Activated CD8-positive, alpha-beta memory T cell treated with anti-CD3 and anti-CD28 coated beads for 36 hours (primary cell): ENCODE results near the gene PXMP4. TPM values are rescaled to one million over a fixed set of nuclear protein-coding genes. Genes with fewer than 3 reads are reported as not detected.

Experiments
- CTCF ChIA-PET: fragments of 350-600 bp; sonication (Branson Sonifier 250); formaldehyde crosslinking; loops from one replicate; lab custom pipeline; 2021; ENCODE audit warnings: antibody characterized with exemption; lab: Charles Lee
- POLR2A ChIA-PET: fragments of 350-600 bp; sonication (Branson Sonifier 250); formaldehyde crosslinking; loops from one replicate; lab custom pipeline; 2021; ENCODE audit warnings: antibody characterized with exemption; lab: Charles Lee
- total RNA-seq, 2 experiments: library from RNA; stranded (reverse); gene quantifications; one replicate each; pipeline ENCODE4 v1.2.3, GENCODE V29; 2021

The PXMP4 gene
- total RNA-seq, 2 experiments from 2014 or later, result 7.0 to 7.5 TPM

DNA sequence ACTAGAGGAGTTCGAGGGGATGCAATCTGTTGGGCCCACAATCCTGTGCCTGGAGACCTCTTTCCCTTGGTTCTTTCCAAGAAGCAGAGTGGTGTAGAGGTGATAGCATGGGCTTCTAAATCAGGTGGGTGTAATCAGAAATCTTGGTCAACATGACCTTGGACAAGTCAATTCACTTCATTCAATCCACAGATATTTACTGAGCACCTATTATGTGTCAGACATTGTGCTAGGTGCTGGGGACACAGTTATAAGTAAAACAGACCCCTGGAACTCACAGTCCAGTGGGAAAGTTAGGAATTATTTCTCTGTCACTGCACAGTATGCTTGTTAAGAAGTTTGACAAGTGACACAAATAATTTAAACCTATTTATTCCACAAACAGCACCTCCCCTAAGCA, 30.6 kb downstream of the PXMP4 start:
- POLR2A ChIA-PET, result interaction anchor here (0.7 to 1.0 kb wide), 5 partner anchors 23 to 423 kb away, joined by 3 to 4 read pairs (median 3); partner anchors contain the start of gene ACTL10

DNA sequence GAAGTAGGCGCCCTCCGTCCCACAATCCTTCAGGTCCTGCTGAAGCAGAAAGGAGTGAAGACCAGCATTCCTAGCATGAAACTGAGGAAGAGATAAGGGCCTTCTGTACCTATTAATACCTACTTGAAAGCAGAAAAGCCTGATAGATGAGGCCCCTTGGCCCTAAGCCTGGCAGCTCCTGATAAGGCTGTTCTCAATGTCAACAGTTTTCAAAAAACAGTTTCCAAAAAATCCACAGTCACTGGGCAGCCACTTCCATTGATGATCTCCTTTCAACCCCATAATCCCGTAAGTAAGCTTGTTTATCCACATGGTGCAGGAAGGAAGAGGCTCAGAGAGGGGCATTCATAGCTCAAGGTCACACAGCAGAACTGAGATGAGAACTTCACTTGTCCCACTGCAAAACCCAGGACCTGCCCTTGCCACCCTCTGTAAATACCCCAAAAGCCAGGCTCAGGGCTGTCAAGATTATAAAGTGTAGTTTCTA, 31.1 kb downstream of the PXMP4 start:
- ChIA-PET POLR2A (no interaction called here), CTCF (interaction anchor here (1.2 to 1.6 kb wide), 2 partner anchors 16 to 22 kb away, joined by 3 read pairs; partner anchors contain the start of gene ACTL10)

More for the DNA sequence above, 30.6 kb downstream of the PXMP4 start:
- CTCF ChIA-PET, result interaction anchor here (1.2 kb wide), 2 partner anchors 22 to 23 kb away, joined by 3 read pairs; partner anchors contain the start of gene ACTL10

DNA sequence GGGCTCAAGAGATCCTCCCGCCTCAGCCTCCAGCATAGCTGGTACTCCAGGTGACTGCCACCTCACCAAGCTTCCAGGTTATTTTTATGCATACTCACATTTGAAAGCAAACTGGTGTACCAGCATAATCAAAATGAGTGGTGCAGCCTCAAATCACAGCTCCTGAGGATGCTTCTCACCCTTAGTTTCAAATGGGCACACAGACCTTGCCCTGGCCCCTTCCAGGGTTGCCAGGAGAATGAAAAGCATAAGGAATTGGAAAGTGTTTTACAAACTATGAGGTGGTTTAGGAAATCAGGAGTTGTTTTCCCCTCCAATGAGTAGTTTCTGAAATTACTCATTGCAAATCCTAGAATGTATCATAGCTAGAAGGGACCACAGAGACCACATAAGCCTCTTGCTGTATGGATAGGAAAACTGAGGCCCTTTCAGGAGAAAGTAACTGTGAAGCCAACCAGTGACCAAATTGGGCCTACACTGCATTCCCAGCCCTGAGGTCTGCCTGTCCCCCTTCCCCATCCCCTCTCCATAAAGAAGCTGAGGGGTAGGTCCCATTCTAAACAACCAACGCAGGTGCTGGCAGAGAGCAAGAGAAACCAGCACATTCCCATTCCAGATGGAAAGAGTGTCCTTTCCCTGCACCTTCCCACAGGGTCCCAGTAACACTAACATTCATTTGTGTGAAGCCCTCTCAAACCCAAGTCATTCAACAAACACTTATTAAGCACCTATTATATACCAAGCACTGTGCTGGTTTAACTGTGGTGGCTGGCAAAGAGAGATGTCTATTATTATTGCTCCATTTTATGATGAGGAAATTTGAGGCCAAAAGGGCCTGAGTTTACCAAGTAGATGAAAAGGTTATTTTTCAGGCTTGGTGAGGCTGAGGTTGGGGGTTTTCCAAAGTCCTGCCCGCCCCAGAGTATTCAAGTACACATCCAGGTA, 31.8 kb downstream of the PXMP4 start:
- CTCF ChIA-PET, result interaction anchor here (1.4 to 1.6 kb wide), 2 partner anchors 15 to 44 kb away, joined by 3 to 5 read pairs; partner anchors contain the start of gene ZNF341
- POLR2A ChIA-PET, result interaction anchor here (1.2 to 1.8 kb wide), 2 partner anchors 9 to 32 kb away, joined by 3 to 5 read pairs; partner anchors contain the start of gene PXMP4

DNA sequence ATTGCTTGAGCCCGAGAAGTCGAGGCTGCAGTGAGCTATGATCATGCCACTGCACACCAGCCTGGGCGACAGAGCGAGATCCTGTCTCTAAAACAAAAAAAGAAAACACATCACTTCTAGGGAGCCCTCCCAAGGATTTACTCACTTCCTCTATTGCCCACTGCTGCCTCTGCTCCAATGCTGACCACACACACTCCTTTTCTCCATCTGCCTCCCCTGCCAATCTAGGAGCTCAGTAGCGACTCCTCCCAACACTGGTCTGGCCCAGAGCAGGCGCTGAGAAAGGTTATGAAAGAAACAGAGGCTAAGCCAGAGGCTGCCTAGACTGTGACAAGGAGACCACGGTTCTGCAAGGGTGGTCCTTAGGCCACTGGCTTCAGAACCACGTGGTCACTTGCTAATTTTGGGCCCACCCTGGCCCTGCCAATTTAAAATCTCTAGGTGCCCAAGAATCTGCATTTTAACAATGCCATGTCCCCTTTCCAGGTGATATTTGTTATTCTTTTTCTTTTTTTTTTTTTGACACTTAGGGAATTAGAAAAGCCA, 32.7 kb downstream of the PXMP4 start:
- CTCF ChIA-PET, result interaction anchor here (1.0 to 1.6 kb wide), 5 partner anchors 14 to 64 kb away, joined by 3 to 6 read pairs (median 4); partner anchors contain the start of genes PXMP4 and ZNF341
- POLR2A ChIA-PET, result interaction anchor here (0.8 to 1.8 kb wide), 3 partner anchors 8 to 33 kb away, joined by 3 to 5 read pairs (median 3); partner anchors contain the start of gene PXMP4

DNA sequence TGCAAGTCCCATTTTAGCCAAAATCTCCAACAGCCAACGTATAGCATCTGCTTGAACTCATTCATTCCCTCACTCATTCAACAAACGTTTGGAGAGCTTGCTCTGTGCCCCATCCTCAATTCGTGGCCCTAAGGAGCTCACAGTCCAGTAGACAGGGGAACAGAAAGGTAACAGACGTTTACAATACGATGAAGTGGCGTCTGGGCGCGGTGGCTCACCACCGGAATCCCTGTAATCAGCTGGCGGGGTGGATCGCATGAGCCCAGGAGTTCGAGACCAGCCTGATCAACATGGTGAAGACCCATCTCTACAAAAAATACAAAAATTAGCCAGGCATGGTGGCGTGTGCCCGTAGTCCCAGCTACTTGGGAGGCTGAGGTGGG, 33.1 kb downstream of the PXMP4 start:
- ChIA-PET POLR2A (interaction anchor here (0.8 to 1.8 kb wide), 2 partner anchors 19 to 33 kb away, joined by 3 to 5 read pairs; partner anchors contain the start of gene PXMP4), CTCF (interaction anchor here (1.0 to 1.6 kb wide), 4 partner anchors 19 to 64 kb away, joined by 3 to 6 read pairs (median 4); partner anchors contain the start of genes PXMP4 and ZNF341)

DNA sequence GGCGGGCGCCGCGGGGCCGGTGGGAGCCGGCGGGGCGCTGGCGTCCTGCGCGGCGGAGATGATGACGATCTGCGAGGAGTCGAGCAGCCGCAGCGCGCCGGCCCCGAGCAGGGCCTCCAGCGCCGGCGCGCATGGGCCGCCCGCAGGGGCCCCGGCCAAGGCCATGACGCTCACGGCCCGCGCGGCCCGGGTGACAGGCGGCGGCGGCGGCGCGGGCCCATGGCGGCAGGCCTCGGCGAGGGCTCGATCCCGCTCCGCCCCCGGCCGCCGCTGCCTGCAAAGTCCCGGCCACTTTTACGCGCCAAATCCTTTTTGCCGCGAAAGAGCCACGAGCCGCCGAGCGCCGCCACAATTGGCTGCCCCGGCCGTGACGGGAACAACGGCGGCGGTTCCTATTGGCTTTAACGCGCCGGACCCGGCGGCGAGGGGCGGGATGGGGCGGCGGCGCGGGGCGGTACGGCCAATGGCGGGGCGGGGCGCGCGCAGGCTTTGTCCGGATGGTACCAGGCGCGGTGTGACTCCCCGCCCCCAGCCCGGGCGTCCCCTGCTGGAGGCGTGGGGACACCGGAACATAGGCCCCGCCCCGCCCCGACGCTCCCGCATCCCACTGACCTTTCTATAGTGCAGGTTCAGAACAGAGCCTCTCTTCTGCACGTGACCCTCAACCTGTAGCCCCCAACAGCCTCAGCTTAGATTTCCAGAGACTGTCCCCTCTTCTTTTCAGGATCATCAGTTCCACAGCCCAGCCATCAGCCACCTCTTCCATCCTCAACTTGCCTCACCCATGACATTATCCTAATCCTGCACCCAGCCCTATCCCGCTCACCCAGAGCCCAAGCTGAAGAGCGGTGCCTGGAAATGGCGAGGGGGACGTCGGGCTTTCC, 33.8 kb downstream of the PXMP4 start, which contains the start of gene E2F1:
Gene E2F1 (minus strand): TSS at position 286 of the 884 bp plus-strand sequence. CDS start 121 bp downstream, at position 165.
- ChIA-PET CTCF (interaction anchor here (1.0 to 1.6 kb wide), 6 partner anchors 18 to 63 kb away, joined by 3 to 6 read pairs (median 4); partner anchors contain the start of genes PXMP4 and ZNF341), POLR2A (interaction anchor here (0.5 to 2.5 kb wide), 9 partner anchors 11 to 275 kb away, joined by 3 to 23 read pairs (median 5); partner anchors contain the start of genes ACTL10 and PXMP4)

DNA sequence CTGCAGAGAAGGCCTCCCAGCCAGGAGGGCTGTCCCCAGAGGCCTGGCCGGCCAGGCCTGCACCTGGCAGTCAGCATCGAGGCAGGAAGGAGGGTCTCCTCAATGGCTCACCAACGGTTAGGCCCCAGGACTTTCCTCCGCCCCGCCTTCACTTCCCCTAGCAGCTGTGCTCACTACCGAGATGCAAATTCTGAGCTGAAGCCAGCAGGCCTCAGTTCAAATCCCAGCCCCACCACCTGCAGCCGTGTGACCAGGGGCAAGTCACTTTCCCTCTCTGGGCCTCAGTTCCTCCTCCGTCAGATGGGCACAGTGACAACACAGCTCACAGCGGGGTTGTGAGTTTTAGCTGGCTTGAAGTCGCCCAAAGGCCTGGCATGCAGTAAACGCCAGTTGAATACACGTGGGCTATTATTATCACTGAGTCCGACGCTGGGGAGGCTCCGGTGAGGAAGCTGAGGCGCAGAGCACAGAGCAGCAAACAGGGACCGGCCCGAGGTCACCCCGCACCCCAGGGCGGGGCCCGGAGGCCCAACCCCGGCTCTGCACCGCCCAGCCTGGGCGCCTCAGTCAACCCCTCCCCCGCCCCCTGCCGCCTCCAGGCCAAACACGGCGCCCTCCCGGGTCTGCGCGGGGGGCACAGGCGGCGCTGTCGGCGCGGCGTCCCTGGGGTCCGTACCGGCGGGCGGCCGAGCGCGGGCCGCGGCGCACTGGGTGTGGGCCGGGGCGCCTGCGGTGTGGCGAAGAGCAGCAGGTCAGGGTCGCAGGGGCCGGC, 34.6 kb downstream of the PXMP4 start:
- ChIA-PET CTCF (interaction anchor here (1.0 to 1.5 kb wide), 4 partner anchors 18 to 228 kb away, joined by 3 to 8 read pairs (median 3); partner anchors contain the start of gene ZNF341), POLR2A (interaction anchor here (0.5 to 2.5 kb wide), 7 partner anchors 10 to 274 kb away, joined by 3 to 23 read pairs (median 7); partner anchors contain the start of genes ACTL10 and PXMP4)

DNA sequence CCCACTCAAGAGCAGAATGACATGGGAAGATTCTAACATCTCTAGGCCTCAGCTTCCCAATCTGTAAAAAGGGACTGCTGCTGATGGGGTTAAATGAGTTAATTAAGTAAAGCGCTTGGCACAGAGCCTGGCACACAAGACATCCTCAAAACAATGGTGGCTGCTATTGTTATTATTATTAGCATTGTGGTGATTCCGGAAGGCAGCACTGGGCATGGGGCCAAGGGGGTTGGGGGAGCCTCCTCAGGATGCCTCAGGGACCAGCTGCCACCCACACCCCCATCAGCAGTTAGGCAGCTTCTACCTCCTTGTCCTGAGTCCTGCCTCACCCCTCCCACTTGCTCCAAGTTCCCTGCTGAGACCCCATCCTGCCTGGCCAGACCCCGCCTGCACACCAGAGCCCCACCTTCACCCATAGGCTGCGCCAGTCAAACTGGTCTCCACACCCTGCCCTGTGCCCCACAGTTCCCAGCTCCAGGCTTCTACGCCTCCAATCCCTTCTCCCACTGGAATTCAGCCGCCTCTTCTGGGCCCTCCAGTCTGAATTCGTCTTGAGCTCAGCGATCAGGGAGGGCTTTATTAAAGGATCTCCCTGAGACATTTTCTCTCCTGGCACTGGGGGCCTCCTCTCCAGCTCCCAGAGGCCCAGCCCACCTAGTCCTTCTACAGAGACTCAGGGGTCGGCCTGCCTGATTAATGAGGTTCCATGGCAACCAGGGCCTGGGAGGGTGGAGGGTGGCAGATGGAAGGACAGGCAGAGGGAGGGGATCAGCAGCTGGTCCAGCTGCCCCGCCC, 35.4 kb downstream of the PXMP4 start:
- POLR2A ChIA-PET, result interaction anchor here (1.6 to 2.5 kb wide), 4 partner anchors 9 to 35 kb away, joined by 7 to 23 read pairs (median 8); partner anchors contain the start of genes ACTL10 and PXMP4
- CTCF ChIA-PET, result interaction anchor here (1.0 to 1.5 kb wide), 4 partner anchors 17 to 227 kb away, joined by 3 to 8 read pairs (median 3); partner anchors contain the start of gene ZNF341

DNA sequence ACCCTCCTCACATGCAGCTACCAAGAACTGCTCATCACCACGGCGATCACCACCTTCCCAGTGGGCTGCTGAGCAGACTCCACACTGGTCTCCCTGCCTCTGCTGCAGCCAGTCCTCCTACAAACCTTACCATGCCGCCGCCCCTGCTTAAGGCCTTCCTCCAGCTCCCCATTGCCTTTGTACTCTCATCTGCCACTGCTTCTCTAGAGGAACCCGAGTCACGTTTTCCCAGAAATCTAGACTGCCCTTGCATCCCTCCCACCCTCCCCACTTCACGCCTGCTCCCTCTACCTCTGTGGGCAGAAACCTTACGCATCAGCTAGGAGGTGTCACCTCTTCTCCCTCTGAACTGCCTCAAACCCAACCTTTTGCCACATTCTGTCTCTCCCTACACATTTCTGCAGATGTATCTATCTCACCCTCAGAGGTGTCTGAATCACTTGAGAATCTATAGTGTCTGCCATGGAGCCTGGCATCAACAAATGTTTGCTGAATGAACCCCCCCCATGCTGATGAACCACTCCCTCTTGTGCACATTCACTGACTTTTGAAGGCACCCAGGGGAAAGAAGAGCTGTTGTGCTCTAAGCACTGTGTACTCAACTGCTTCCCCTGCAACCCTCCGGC, 38.3 kb downstream of the PXMP4 start:
- CTCF ChIA-PET, result interaction anchor here (0.6 to 1.6 kb wide), 5 partner anchors 8 to 27 kb away, joined by 3 to 8 read pairs (median 4); partner anchors contain the start of gene NECAB3
- POLR2A ChIA-PET, result interaction anchor here (1.1 to 1.9 kb wide), 3 partner anchors 14 to 38 kb away, joined by 4 to 12 read pairs (median 8); partner anchors contain the start of genes ACTL10, C20orf144 and PXMP4

DNA sequence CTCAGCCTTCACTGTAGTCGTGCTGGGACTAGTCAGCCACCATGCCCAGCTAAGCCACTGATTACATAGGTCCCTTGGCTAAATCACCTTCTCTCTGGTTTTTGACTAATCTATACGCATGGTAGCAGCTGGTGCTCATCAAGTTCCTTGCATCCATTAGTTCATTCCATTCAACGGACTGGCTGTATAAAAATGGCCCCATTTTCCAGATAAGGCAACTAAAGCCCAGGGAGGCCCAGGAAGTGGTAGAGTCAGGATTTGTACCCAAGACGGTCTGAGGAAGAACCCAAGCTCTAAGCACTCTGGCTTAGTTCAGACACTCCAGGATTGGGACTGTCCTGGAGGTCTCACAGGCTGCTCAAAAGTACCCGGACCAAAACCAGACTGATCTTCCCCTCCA, 38.8 kb downstream of the PXMP4 start:
- ChIA-PET POLR2A (interaction anchor here (0.6 to 1.9 kb wide), 4 partner anchors 14 to 61 kb away, joined by 3 to 12 read pairs (median 6); partner anchors contain the start of genes ACTL10, C20orf144 and PXMP4), CTCF (interaction anchor here (1.3 to 1.6 kb wide), 3 partner anchors 11 to 17 kb away, joined by 4 to 8 read pairs (median 4); no protein-coding TSS in a partner anchor)

DNA sequence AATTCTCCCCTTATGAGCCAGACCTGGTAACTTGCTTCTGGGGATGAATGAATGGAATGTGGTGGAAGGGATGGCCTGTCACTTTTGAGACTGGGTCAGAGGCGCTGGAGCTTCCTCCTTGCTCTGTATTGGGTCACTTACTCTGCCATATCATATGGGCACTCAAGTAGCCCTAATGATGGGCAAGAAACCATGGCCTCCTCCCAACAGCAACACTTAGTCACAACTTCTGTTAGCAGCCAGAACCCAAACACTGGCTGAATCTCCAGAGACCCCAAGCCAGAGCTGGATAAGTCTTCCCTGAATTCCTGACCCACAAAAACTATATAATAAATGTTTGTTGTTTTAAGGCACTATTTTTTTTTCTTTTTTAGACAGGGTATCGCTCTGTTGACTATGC, 39.4 kb downstream of the PXMP4 start:
- POLR2A ChIA-PET, result interaction anchor here (0.5 to 1.9 kb wide), 6 partner anchors 13 to 255 kb away, joined by 3 to 12 read pairs (median 4); partner anchors contain the start of genes ACTL10 and PXMP4
- CTCF ChIA-PET, result interaction anchor here (1.2 to 1.6 kb wide), 3 partner anchors 12 to 16 kb away, joined by 4 to 8 read pairs (median 6); no protein-coding TSS in a partner anchor

DNA sequence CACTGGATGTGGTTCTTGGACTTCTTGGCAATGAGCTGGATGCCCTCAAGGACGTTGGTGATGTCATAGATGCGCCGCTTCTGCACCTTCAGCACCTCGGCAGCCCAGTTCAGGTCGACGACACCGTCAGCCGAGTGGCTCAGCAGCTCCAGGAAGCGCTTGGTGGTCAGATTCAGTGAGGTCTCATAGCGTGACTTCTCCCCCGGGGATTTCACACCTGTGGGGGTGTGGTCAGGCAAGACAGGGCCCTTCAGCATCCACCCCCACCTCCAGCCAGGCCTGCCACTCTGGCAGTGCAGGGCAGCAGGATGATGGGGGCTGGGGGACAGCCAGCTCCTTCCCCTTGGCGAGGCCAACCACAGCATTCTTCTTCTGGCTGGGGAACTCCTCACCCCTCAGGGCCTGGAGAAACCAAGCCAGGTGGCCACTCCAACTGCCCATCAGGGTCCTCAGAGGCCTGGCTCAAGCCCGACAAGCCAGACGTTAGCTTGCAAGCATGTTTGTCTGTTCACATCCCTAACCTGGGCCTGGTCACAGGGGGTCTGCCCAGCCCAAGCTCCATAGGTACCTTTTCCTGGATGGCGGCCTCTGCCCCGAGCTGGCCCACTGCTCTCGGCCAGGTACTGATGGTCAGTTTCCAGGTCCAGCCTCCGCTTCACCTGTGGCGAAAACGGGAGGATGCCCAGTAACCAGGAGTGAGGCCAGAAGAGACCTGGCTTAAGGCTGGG, 40.2 kb downstream of the PXMP4 start:
- ChIA-PET POLR2A (interaction anchor here (0.5 to 1.3 kb wide), 5 partner anchors 10 to 254 kb away, joined by 3 to 6 read pairs (median 4); partner anchors contain the start of genes ACTL10 and PXMP4), CTCF (interaction anchor here (1.2 to 1.6 kb wide), 3 partner anchors 12 to 41 kb away, joined by 4 to 6 read pairs (median 4); partner anchors contain the start of gene PXMP4)

DNA sequence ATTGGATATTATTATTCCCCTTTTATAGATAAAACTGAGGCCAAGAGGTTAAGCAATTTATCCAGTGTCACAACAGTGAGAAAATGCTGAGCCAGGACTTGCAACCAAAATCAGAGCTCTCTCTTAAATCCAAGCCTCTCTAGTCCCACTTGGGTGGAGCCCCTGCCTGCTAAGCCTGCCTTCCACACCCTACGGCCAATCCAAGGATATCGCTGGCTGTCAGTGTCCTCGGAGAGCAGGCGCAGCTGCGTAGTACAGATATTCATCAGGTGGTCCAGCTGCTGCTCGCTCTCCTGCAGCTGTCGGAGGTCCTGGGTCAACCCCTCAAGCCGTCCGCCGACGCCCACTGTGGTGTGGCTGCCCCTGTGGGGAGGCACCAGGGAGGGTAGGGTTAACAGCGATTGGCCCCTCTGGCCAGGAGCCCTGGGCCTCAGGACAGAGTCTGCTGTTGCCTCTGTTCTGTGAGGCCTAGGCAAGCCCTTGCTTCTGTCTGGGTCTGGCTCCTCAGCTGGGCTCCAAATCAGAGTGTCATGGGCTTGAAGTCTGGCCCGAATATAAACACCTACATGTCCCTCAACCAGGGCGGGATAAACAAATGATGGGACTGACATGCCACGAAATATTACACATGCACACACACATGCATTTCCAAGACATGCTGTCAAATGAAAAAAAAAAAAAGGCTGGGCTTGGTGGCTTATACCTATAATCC, 42.0 kb downstream of the PXMP4 start:
- ChIA-PET POLR2A (no interaction called here), CTCF (interaction anchor here (0.5 to 1.5 kb wide), 2 partner anchors 10 to 43 kb away, joined by 3 to 8 read pairs; no protein-coding TSS in a partner anchor)
